Liver (tissue), 9 donors: ENCODE measurements around the gene POU6F2. TPM values are rescaled to one million over a fixed set of nuclear protein-coding genes. Genes with fewer than 3 reads are reported as not detected.

Source experiments
- DNase-seq: peaks from one replicate; pipeline ENCODE4 v3.0.0-alpha.2; 2017; ENCODE audit warnings: low spot score
- H3K27ac ChIP-seq, 2 donors: one replicate each; pipeline ENCODE4 v1.7.0; 2013; ENCODE audit warnings: inconsistent platforms in 2 of 2, low read length in 2 of 2, control low read depth in 1 of 2, low read depth in 1 of 2, mild to moderate bottlenecking in 1 of 2
- H3K27me3 ChIP-seq, 4 donors: one replicate each; pipeline versions ENCODE4 v1.6.1 to v1.7.0; 2013; ENCODE audit warnings: low read length in 3 of 4, inconsistent platforms in 1 of 4, mild to moderate bottlenecking in 1 of 4, moderate library complexity in 1 of 4; ENCODE audit not compliant: control insufficient read depth in 4 of 4, insufficient read depth in 4 of 4
- H3K36me3 ChIP-seq, 4 donors: one replicate each; pipeline versions ENCODE4 v1.6.1 to v1.7.0; 2013; ENCODE audit warnings: low read length in 3 of 4, mild to moderate bottlenecking in 3 of 4, low read depth in 1 of 4, moderate library complexity in 1 of 4; ENCODE audit not compliant: control insufficient read depth in 4 of 4, insufficient read depth in 3 of 4
- H3K4me1 ChIP-seq, 4 donors: one replicate each; pipeline versions ENCODE4 v1.6.1 to v1.7.0; 2013; ENCODE audit warnings: low read length in 3 of 4, mild to moderate bottlenecking in 3 of 4, moderate library complexity in 1 of 4; ENCODE audit not compliant: control insufficient read depth in 4 of 4, insufficient read depth in 4 of 4
- H3K4me3 ChIP-seq, 3 donors: one replicate each; pipeline versions ENCODE4 v1.6.1 to v1.7.0; 2013; ENCODE audit warnings: low read length in 3 of 3, control low read depth in 1 of 3, low read depth in 1 of 3, mild to moderate bottlenecking in 1 of 3
- H3K9ac ChIP-seq, 2 donors: one replicate each; pipeline ENCODE4 v1.7.0; 2013; ENCODE audit warnings: low read length in 2 of 2, mild to moderate bottlenecking in 2 of 2, moderate library complexity in 2 of 2, control low read depth in 1 of 2, low read depth in 1 of 2
- H3K9me3 ChIP-seq, 4 donors: one replicate each; pipeline versions ENCODE4 v1.6.1 to v1.7.0; 2013; ENCODE audit warnings: low read length in 3 of 4; ENCODE audit not compliant: control insufficient read depth in 4 of 4
- ATF3 ChIP-seq: IDR thresholded peaks from 2 replicates; pipeline ENCODE4 v1.6.1; 2016; ENCODE audit warnings: antibody characterized with exemption
- CTCF ChIP-seq: fragments of 150-350 bp; IDR thresholded peaks from 2 replicates; pipeline ENCODE4 v1.5.1; 2017; ENCODE audit warnings: improper control_type of control experiment, low read depth, low read length; ENCODE audit not compliant: missing input control
- EGR1 ChIP-seq, 2 donors: IDR thresholded peaks; 2 replicates each; pipeline ENCODE4 v1.6.1; 2016 to 2018; ENCODE audit warnings: antibody characterized with exemption in 2 of 2, low read depth in 2 of 2
- FOXA1 ChIP-seq: IDR thresholded peaks from 2 replicates; pipeline ENCODE4 v1.6.1; 2016; ENCODE audit warnings: antibody characterized with exemption
- FOXA2 ChIP-seq: IDR thresholded peaks from 2 replicates; pipeline ENCODE4 v1.6.1; 2016; ENCODE audit warnings: antibody characterized with exemption
- GABPA ChIP-seq, 2 donors: IDR thresholded peaks in 1 of 2; conservative IDR thresholded peaks in 1 of 2; 2 replicates each; pipeline ENCODE4 v1.6.1; 2016; ENCODE audit warnings: antibody characterized with exemption in 2 of 2, mild to moderate bottlenecking in 1 of 2, moderate library complexity in 1 of 2
- HNF4A ChIP-seq, 2 donors: conservative IDR thresholded peaks; 2 replicates each; pipeline ENCODE4 v1.6.1; 2016; ENCODE audit warnings: antibody characterized with exemption in 2 of 2, mild to moderate bottlenecking in 2 of 2
- JUND ChIP-seq, 2 donors: IDR thresholded peaks; 2 replicates each; pipeline ENCODE4 v1.6.1; 2016; ENCODE audit warnings: antibody characterized with exemption in 2 of 2
- MAX ChIP-seq: IDR thresholded peaks from 2 replicates; pipeline ENCODE4 v1.6.1; 2016; ENCODE audit warnings: antibody characterized with exemption
- NR2F2 ChIP-seq: IDR thresholded peaks from 2 replicates; pipeline ENCODE4 v1.6.1; 2016; ENCODE audit warnings: antibody characterized with exemption
- RAD21 ChIP-seq, 2 donors: IDR thresholded peaks; 2 replicates each; pipeline ENCODE4 v1.6.1; 2016; ENCODE audit warnings: antibody characterized with exemption in 2 of 2, mild to moderate bottlenecking in 2 of 2
- REST ChIP-seq: IDR thresholded peaks from 2 replicates; pipeline ENCODE4 v1.6.1; 2016; ENCODE audit warnings: antibody characterized with exemption, mild to moderate bottlenecking
- SP1 ChIP-seq: IDR thresholded peaks from 2 replicates; pipeline ENCODE4 v1.6.1; 2018; ENCODE audit warnings: antibody characterized with exemption, mild to moderate bottlenecking
- TAF1 ChIP-seq: conservative IDR thresholded peaks from 2 replicates; pipeline ENCODE4 v1.6.1; 2016; ENCODE audit warnings: antibody characterized with exemption, mild to moderate bottlenecking
- YY1 ChIP-seq: IDR thresholded peaks from 2 replicates; pipeline ENCODE4 v1.6.1; 2016; ENCODE audit warnings: antibody characterized with exemption, mild to moderate bottlenecking
- WGBS: extraction: QIAGEN DNeasy Blood & Tissue Kit; methylation state at CpG from one replicate; pipeline ENCODE4 v1.1.7; 2013; 5-methylcytosine and 5-hydroxymethylcytosine counted together
- polyA plus RNA-seq, 2 donors: library from polyadenylated mRNA; stranded (reverse) in 1 of 2; unstranded in 1 of 2; fragments of 200-250 nt in 1 of 2; fragments of >200 nt in 1 of 2; fragmentation: Nextera tagmentation in 1 of 2; extraction: Ambion mirVana in 1 of 2; gene quantifications; one replicate each; pipeline versions ENCODE4 v1.2.1 to v1.2.3, GENCODE V29; 2013 to 2015
- total RNA-seq, 2 donors: library from RNA; depleted of rRNA; stranded (reverse); fragments of >200 nt; gene quantifications; one replicate each; pipeline ENCODE4 v1.2.3, GENCODE V29; 2014
- donor health status: healthy.
- donor health status: healthy.
- donor health status: healthy.
- donor health status: healthy.
- donor health status: healthy.

Gene POU6F2
- total and polyA plus RNA-seq, 4 donors, result under 0.01 to 0.24 (median 0.08) TPM; not detected in 1

- TF ChIP-seq JUND (IDR thresholded peaks at IDR 0.05), result no peak
- TF ChIP-seq NR2F2, result no peak
- no peak for TF ChIP-seq SP1
- no peak for TF ChIP-seq HNF4A (conservative IDR thresholded peaks at IDR 0.05)
- TF ChIP-seq EGR1 (IDR thresholded peaks at IDR 0.05; ENCODE audit: low read depth in 2 of 2), result no peak
- TF ChIP-seq YY1, result no peak
- no peak for TF ChIP-seq MAX
- TF ChIP-seq TAF1, result no peak
- TF ChIP-seq FOXA2, result no peak
Measured at GRCh38 chr7:39248692-39249090, 271.0 kb downstream of the POU6F2 start (continued).

GRCh38 chr7:39249635-39250152 is 272.0 kb downstream of the POU6F2 start:
- no peaks in the 10 kb centered on the region for H3K27me3 ChIP-seq
- no peak overlapping the region for H3K9ac ChIP-seq
- no peaks in the 10 kb centered on the region for H3K9me3 ChIP-seq
- 92% methylated on average over 9 of the region's 9 CpGs for WGBS
- H3K4me1 ChIP-seq, result no peaks in the 10 kb centered on the region
- H3K27ac ChIP-seq, result no peak overlapping the region
- H3K36me3 ChIP-seq, result no peaks in the 10 kb centered on the region
- no peak for DNase-seq
- no peak for TF ChIP-seq GABPA (IDR thresholded peaks at IDR 0.05 in 1 of 2, conservative IDR thresholded peaks at IDR 0.05 in 1 of 2)
- TF ChIP-seq REST, result no peak
- TF ChIP-seq FOXA1, result no peak
- no peak for TF ChIP-seq RAD21 (IDR thresholded peaks at IDR 0.05)
- no peak for TF ChIP-seq CTCF
- no peak for TF ChIP-seq NR2F2
- no peak overlapping the region for H3K4me3 ChIP-seq

GRCh38 chr7:39252916-39253315 is 275.2 kb downstream of the POU6F2 start:
- 43% methylated on average over 4 of the region's 4 CpGs for WGBS
- Histone ChIP-seq H3K4me1 (no peaks in the 10 kb centered on the region), H3K27me3 (no peaks in the 10 kb centered on the region), H3K36me3 (no peaks in the 10 kb centered on the region), H3K9ac (no peak overlapping the region), H3K9me3 (no peaks in the 10 kb centered on the region), H3K27ac (no peak overlapping the region), H3K4me3 (no peak overlapping the region)
- TF ChIP-seq CTCF, result no peak
- TF ChIP-seq FOXA1, result no peak
- no peak for TF ChIP-seq ATF3
- TF ChIP-seq RAD21 (IDR thresholded peaks at IDR 0.05), result no peak
- no peak for DNase-seq
